GM12801 (cell line): Measurements from ENCODE around the gene VCX3B.
"Not testable (repeated sequence)": the region's sequence is repeated elsewhere in the genome, so short reads cannot be mapped to it uniquely, and the experiment has no call there.

Experiments used
- CTCF ChIP-seq: IDR thresholded peaks from one replicate; pipeline ENCODE4 v1.5.1; 2011; ENCODE audit warnings: control low read depth; ENCODE audit not compliant: insufficient read length; ENCODE audit errors: extremely low read depth

VCX3B gene

DNA sequence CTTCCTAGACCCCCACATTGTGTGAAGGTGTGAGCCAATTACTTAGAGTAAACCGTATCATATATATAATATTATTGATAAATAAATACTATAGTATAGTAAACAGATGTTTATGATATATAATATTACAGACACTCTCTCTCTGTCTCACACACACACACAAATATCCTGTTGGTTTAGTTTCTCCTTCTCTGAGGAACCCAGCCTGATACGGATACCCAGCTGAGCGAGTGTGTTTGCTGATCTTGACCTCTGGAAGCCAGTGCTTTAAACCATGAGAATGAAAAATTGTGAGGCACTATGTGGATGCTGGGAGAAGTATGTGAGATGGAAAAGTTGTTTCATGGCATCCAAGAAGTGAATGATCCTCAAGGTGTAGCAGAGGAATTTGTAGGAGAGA lies at the start of gene VCX3B:
Gene VCX3B, plus strand, starts transcription at position 301 of the 400 bp plus-strand sequence. CDS start 621 bp downstream, outside the sequence.
- TF ChIP-seq CTCF = not testable (repeated sequence)

- no peak for TF ChIP-seq CTCF
Observed at GRCh38 chrX:8418301-8418700, 46.3 kb upstream of the VCX3B start.

DNA sequence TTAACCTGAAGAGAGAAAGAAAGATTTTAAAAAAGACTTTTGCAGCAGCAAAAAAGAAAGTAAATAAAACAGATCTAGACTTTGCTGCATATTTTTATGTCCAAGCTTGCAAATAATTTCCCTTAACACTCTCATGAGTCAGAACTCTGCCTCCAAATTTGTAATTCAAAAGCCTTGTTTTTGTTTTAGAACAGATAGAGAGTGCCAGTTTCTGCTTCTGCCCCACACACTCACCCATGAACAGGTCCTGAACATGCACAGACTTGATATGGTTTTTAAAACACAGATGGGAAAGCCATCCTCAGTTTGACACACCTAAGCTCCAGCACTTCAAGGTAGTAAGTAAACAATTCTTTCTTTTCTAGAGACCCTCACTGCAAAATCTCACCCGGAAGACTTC lies 39.7 kb upstream of the VCX3B start:
- no peak for TF ChIP-seq CTCF

GRCh38 chrX:8429692-8430249 lies 34.9 kb upstream of the VCX3B start:
- no peak for TF ChIP-seq CTCF

- no peak for TF ChIP-seq CTCF
Observed at GRCh38 chrX:8430444-8430843, 34.2 kb upstream of the VCX3B start.

DNA sequence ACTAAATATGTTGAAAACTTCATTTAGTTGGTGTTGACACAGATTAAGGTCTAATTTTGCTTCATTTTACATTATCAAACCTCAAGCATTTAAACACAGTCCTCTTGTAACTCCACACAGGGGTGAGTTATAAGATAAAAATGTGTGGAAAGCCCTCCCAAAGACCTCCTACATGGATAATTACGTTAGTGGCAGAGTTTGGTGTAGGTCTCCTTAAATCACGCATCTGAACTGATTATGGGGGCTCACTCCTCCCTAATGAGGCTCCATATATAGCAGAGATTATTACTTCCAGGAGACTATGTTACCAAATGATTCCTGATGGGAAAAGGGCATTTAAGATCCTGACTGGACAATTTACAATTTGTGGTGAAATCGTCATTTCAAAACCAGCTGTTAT lies 32.2 kb upstream of the VCX3B start:
- no peak for TF ChIP-seq CTCF

DNA sequence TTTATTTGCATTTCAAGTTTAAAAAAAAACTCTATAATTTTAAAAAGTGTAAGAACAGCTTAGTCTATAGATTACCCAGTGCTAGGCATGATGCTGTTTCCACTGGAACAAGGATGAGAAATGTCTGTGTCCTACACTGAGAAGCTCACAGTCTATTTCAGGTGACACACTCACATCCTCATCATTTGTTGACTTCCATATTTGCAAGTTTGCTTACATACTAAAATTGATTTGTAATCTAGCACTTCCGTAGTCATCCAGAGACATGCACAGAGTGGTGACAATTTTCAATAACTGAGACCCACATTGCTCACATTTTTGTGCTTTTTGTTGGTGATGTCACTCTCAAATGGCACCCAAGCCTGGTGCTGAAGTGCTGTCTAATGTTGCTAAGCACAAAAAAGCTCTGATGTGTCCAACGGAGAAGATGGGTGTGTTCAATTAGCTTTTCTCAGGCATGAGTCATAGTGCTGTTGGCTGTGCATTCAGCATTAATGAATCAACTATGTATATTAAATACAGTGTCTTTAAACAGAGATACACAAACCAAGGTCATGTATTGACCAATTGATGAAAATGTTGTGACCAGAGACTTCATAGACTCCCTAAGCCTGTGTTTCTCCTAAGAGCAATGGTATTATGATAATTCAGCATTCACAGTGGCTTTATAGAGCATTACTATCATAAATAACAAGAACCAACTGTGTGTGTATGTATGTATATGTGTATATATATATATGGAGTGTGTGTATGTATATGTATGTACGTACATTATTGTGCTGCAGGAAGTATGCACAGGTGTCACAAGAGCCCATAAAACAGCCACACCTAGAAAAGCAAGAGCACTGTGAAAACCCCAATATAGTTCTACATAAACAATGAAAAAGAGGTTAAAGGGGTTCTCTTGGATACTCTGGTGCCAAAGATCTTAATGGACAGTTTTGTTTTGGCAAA lies 31.2 kb upstream of the VCX3B start:
- no peak for TF ChIP-seq CTCF
